Adrenal gland (tissue), 5 donors: ENCODE data around the gene RCCD1.

Experiments
- CTCF ChIP-seq, 6 experiments: fragments of 450-650 bp in 4 of 6; fragments of 200-600 bp in 2 of 6; sonication (generic) in 1 of 6; IDR thresholded peaks; 1 replicate in 5 of 6; 2 replicates in 1 of 6; pipeline versions ENCODE4 v1.5.1 to v1.8.0; 2016 to 2021; ENCODE audit warnings: antibody characterized with exemption in 6 of 6, mild to moderate bottlenecking in 2 of 6, moderate library complexity in 1 of 6
- POLR2A ChIP-seq, 2 donors: fragments of 450-650 bp; IDR thresholded peaks; one replicate each; pipeline ENCODE4 v1.6.1; 2017; ENCODE audit warnings: antibody characterized with exemption in 2 of 2, mild to moderate bottlenecking in 2 of 2, moderate library complexity in 1 of 2
- donor health status: DM: no; HTN: no; CAD: no.

DNA sequence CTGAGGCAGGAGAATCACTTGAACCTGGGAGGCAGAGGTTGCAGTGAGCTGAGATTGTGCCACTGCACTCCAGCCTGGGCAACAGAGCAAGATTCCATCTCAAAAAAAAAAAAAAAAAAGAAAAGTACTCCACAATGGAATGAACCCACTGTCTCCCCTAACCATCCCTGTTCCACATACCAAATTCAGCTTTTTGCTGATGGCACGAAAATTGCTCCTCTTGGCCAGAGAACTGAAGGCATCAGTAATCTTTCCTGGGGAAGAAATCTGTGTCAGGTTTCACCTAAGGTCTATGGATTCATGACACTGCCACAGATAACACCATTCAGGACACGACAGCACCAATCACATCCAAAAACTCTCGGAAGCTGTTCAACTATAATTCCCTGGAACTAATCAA lies 46.5 kb downstream of the RCCD1 start:
- TF ChIP-seq CTCF (IDR thresholded peaks at IDR 0.05) (no peak), POLR2A (IDR thresholded peaks at IDR 0.05) (no peak)
